ENCODE data around the gene MRPL51.

The MRPL51 gene

GRCh38 chr12:6452245-6452943 lies 40.7 kb downstream of the MRPL51 start:
- Histone ChIP-seq H3K4me3 (ENCODE audit: low read depth in 1 of 2, low read length in 2 of 2) (peak overlapping the region; percentile 77 to 97), H3K27me3 (ENCODE audit: low read depth, low read length) (no peaks in the 10 kb centered on the region), H3K9me3 (ENCODE audit: control insufficient read depth in 1 of 2, low read length in 2 of 2) (no peaks in the 10 kb centered on the region), H3K4me1 (ENCODE audit: control insufficient read depth in 1 of 2, insufficient read depth in 2 of 2, low read length in 2 of 2) (peaks cover 14 to 31% of the 10 kb centered on the region in 2 donors), H3K36me3 (ENCODE audit: control insufficient read depth in 1 of 2, insufficient read depth in 2 of 2, low read length in 2 of 2) (peaks cover 15 to 25% of the 10 kb centered on the region in 2 donors), H3K27ac (ENCODE audit: low read length) (peak overlapping the region; percentile 97)

GRCh38 chr12:6451348-6452244 lies 41.5 kb downstream of the MRPL51 start, which contains the start of gene TAPBPL:
Gene TAPBPL (plus strand): TSS chr12:6452042. CDS start chr12:6452249, 207 bp downstream.
- H3K9me3 ChIP-seq (ENCODE audit: control insufficient read depth in 1 of 2, low read length in 2 of 2) = no peaks in the 10 kb centered on the region
- H3K4me1 ChIP-seq (ENCODE audit: control insufficient read depth in 1 of 2, insufficient read depth in 2 of 2, low read length in 2 of 2) = peaks cover 14 to 31% of the 10 kb centered on the region in 2 donors
- peaks cover 16 to 19% of the 10 kb centered on the region in 2 donors for H3K36me3 ChIP-seq (ENCODE audit: control insufficient read depth in 1 of 2, insufficient read depth in 2 of 2, low read length in 2 of 2)
- H3K27ac ChIP-seq (ENCODE audit: low read length) = peak within 1 kb of the TSS; percentile 97
- no peaks in the 10 kb centered on the region for H3K27me3 ChIP-seq (ENCODE audit: low read depth, low read length)
- peak within 1 kb of the TSS; percentile 77 to 97 for H3K4me3 ChIP-seq (ENCODE audit: low read depth in 1 of 2, low read length in 2 of 2)

DNA sequence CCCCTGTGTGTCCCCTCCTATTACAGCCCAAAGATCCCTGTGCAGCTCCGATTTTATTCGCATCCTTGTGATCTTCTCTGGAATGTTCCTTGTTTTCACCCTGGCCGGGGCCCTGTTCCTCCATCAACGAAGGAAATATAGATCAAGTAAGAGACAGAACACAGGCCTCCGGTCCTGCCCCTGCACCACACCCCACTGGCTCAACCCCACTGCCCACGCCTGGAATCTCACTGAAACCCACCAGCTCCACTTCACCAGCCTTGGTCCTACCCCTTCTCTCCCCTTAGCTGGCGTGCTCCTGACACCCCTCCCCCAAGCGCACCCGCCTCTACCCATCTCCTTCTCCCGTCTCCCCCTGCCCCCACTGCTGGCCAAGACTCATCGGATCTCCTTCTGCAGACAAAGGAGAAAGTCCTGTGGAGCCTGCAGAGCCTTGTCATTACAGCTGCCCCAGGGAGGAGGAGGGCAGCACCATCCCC lies 42.2 kb downstream of the MRPL51 start:
- Histone ChIP-seq H3K36me3 (ENCODE audit: control insufficient read depth in 1 of 2, insufficient read depth in 2 of 2, low read length in 2 of 2) (peaks cover 19 to 21% of the 10 kb centered on the region in 2 donors), H3K4me3 (ENCODE audit: low read depth in 1 of 2, low read length in 2 of 2) (peak overlapping the region; percentile 77 to 97), H3K27me3 (ENCODE audit: low read depth, low read length) (no peaks in the 10 kb centered on the region), H3K27ac (ENCODE audit: low read length) (peak overlapping the region; percentile 97), H3K4me1 (ENCODE audit: control insufficient read depth in 1 of 2, insufficient read depth in 2 of 2, low read length in 2 of 2) (peaks cover 14 to 31% of the 10 kb centered on the region in 2 donors), H3K9me3 (ENCODE audit: control insufficient read depth in 1 of 2, low read length in 2 of 2) (no peaks in the 10 kb centered on the region)

DNA sequence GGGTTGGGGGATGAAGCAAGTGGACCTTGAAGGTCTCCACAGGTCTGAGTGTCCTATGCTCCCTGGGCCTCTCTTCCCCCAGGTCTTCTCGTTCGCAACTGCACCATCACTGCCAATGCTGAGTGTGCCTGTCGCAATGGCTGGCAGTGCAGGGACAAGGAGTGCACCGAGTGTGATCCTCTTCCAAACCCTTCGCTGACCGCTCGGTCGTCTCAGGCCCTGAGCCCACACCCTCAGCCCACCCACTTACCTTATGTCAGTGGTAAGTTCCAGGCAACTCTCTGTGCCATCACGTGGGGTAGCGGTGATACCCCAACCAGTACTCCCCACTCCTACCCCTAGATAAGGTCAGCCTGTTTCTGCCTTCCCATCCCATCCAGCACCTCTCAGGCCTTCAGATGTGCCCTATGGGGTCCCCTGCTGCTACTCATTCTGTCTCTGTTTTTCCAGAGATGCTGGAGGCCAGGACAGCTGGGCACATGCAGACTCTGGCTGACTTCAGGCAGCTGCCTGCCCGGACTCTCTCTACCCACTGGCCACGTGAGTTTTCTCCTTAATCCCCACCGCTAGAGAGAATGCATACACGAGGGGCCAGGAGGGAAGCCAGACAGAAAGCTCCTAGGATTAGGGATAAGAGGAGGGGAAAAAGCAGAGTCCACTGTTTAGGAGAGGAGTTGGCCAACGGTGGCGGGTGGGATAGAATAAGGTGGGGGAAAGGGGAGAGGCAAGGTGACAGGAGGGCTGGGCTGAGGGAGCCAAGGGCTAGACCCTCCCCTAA lies 42.8 kb downstream of the MRPL51 start:
- H3K4me1 ChIP-seq (ENCODE audit: control insufficient read depth in 1 of 2, insufficient read depth in 2 of 2, low read length in 2 of 2) = peaks cover 14 to 31% of the 10 kb centered on the region in 2 donors

GRCh38 chr12:6444704-6445688 lies 48.1 kb downstream of the MRPL51 start, which contains the start of gene CD27:
Gene CD27 (plus strand): TSS chr12:6444955. CDS start chr12:6445096, 141 bp downstream.
- Histone ChIP-seq H3K27ac (ENCODE audit: low read length) (peak within 1 kb of the TSS; percentile 41), H3K9me3 (ENCODE audit: control insufficient read depth in 1 of 2, low read length in 2 of 2) (no peaks in the 10 kb centered on the region), H3K27me3 (ENCODE audit: low read depth, low read length) (no peaks in the 10 kb centered on the region), H3K4me1 (ENCODE audit: control insufficient read depth in 1 of 2, insufficient read depth in 2 of 2, low read length in 2 of 2) (peaks cover 0 to 6% of the 10 kb centered on the region in 2 donors), H3K36me3 (ENCODE audit: control insufficient read depth in 1 of 2, insufficient read depth in 2 of 2, low read length in 2 of 2) (peaks cover 0 to 49% of the 10 kb centered on the region in 2 donors), H3K4me3 (ENCODE audit: low read depth in 1 of 2, low read length in 2 of 2) (no peak within 1 kb of the TSS)

More for the DNA sequence above, 42.8 kb downstream of the MRPL51 start:
- Histone ChIP-seq H3K36me3 (ENCODE audit: control insufficient read depth in 1 of 2, insufficient read depth in 2 of 2, low read length in 2 of 2) (peaks cover 17 to 26% of the 10 kb centered on the region in 2 donors), H3K27ac (ENCODE audit: low read length) (peak overlapping the region; percentile 97), H3K9me3 (ENCODE audit: control insufficient read depth in 1 of 2, low read length in 2 of 2) (no peaks in the 10 kb centered on the region), H3K27me3 (ENCODE audit: low read depth, low read length) (no peaks in the 10 kb centered on the region), H3K4me3 (ENCODE audit: low read depth in 1 of 2, low read length in 2 of 2) (peak overlapping the region; percentile 77 to 97)

DNA sequence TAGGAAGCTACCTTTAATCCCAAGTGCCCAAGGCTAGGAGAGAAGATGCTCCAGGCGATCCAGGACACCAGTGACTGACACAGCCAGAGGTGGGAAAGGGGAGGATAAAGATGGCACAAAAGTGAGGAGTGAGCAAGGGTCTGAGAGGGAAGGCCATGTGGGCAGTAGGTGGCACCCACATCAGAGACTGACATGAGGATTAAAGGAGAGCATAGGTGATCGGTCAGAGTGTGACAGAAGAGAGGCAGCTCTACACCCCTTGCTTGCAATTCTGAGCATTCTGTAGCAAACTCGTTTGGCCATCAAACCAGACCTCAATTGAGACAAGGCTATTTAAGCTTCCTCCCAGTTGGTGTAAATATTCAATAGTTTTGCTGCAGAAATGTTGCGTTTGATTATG lies 49.0 kb downstream of the MRPL51 start:
- Histone ChIP-seq H3K27ac (ENCODE audit: low read length) (peak overlapping the region; percentile 41), H3K27me3 (ENCODE audit: low read depth, low read length) (no peaks in the 10 kb centered on the region), H3K4me3 (ENCODE audit: low read depth in 1 of 2, low read length in 2 of 2) (no peak overlapping the region), H3K4me1 (ENCODE audit: control insufficient read depth in 1 of 2, insufficient read depth in 2 of 2, low read length in 2 of 2) (no peaks in the 10 kb centered on the region), H3K36me3 (ENCODE audit: control insufficient read depth in 1 of 2, insufficient read depth in 2 of 2, low read length in 2 of 2) (peaks cover 6 to 54% of the 10 kb centered on the region in 2 donors), H3K9me3 (ENCODE audit: control insufficient read depth in 1 of 2, low read length in 2 of 2) (no peaks in the 10 kb centered on the region)

GRCh38 chr12:6443361-6443983 lies 49.6 kb downstream of the MRPL51 start:
- Histone ChIP-seq H3K36me3 (ENCODE audit: control insufficient read depth in 1 of 2, insufficient read depth in 2 of 2, low read length in 2 of 2) (peaks cover 6 to 54% of the 10 kb centered on the region in 2 donors), H3K27me3 (ENCODE audit: low read depth, low read length) (no peaks in the 10 kb centered on the region), H3K9me3 (ENCODE audit: control insufficient read depth in 1 of 2, low read length in 2 of 2) (no peaks in the 10 kb centered on the region), H3K4me1 (ENCODE audit: control insufficient read depth in 1 of 2, insufficient read depth in 2 of 2, low read length in 2 of 2) (no peaks in the 10 kb centered on the region), H3K27ac (ENCODE audit: low read length) (peak overlapping the region; percentile 41), H3K4me3 (ENCODE audit: low read depth in 1 of 2, low read length in 2 of 2) (no peak overlapping the region)

DNA sequence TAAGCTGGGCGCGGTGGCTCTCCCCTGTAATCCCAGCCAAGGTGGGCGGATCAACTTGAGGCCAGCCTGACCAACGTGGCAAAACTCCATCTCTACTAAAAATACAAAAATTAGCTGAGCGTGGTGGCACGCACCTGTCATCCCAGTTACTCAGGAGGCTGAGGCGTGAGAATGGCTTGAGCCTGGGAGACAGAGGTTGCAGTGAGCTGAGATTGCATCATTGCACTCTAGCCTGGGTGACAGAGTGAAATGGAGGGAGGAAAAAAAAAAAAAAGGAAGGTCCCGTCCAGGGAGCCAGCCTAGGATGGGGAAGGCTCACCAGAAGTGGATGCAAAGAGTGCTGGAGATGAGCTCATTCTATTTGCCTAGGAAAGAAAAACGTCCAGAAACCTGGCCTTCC lies 50.2 kb downstream of the MRPL51 start:
- Histone ChIP-seq H3K36me3 (ENCODE audit: control insufficient read depth in 1 of 2, insufficient read depth in 2 of 2, low read length in 2 of 2) (peaks cover 6 to 54% of the 10 kb centered on the region in 2 donors), H3K27me3 (ENCODE audit: low read depth, low read length) (no peaks in the 10 kb centered on the region), H3K4me3 (ENCODE audit: low read depth in 1 of 2, low read length in 2 of 2) (no peak overlapping the region), H3K27ac (ENCODE audit: low read length) (no peak overlapping the region), H3K9me3 (ENCODE audit: control insufficient read depth in 1 of 2, low read length in 2 of 2) (no peaks in the 10 kb centered on the region), H3K4me1 (ENCODE audit: control insufficient read depth in 1 of 2, insufficient read depth in 2 of 2, low read length in 2 of 2) (no peaks in the 10 kb centered on the region)

Measured in muscle layer of duodenum (tissue), 2 donors.